BLaER1 treated with 17β-estradiol and CSF1 and Interleukin-3, amounts not matched to agents 10 nM and 100 nM (cell line): Measurements from ENCODE around the gene SCYL1.
A peak's percentile ranks its signal among the peaks of the same experiment; 100 is the strongest.

Source experiments
- H3K27ac ChIP-seq, 11 experiments: shearing (Covaris generic); formaldehyde crosslinking; 2 replicates each; pipeline ENCODE4 v1.8.1; 2022
- H3K27me3 ChIP-seq, 11 experiments: shearing (Covaris generic); formaldehyde crosslinking; 2 replicates each; pipeline ENCODE4 v1.8.1; 2022
- H3K36me3 ChIP-seq, 11 experiments: shearing (Covaris generic); formaldehyde crosslinking; 2 replicates each; pipeline ENCODE4 v1.8.1; 2022
- H3K4me1 ChIP-seq, 10 experiments: shearing (Covaris generic); formaldehyde crosslinking; 2 replicates each; pipeline ENCODE4 v1.8.1; 2022
- H3K4me2 ChIP-seq, 11 experiments: shearing (Covaris generic); formaldehyde crosslinking; 2 replicates each; pipeline ENCODE4 v1.8.1; 2022
- H3K4me3 ChIP-seq, 10 experiments: shearing (Covaris generic); formaldehyde crosslinking; 2 replicates each; pipeline ENCODE4 v1.8.1; 2022
- H3K9ac ChIP-seq, 11 experiments: shearing (Covaris generic); formaldehyde crosslinking; 2 replicates each; pipeline ENCODE4 v1.8.1; 2022
- H3K9me3 ChIP-seq, 11 experiments: shearing (Covaris generic); formaldehyde crosslinking; replicated peaks in 1 of 11; 2 replicates each; pipeline ENCODE4 v1.8.1; 2022
- H4K20me1 ChIP-seq, 11 experiments: shearing (Covaris generic); formaldehyde crosslinking; 2 replicates each; pipeline ENCODE4 v1.8.1; 2022
- Cebpa-rat ChIP-seq, 11 experiments: shearing (Covaris generic); IDR thresholded peaks; 2 replicates each; pipeline ENCODE4 v1.8.1; 2022

Gene SCYL1

GRCh38 chr11:65524741-65525545 is at the start of gene SCYL1:
TSS of gene SCYL1 (plus strand) at chr11:65525083. CDS start at chr11:65525154, 71 bp downstream.
- Histone ChIP-seq H3K36me3 (peaks cover 29 to 41% (median 38%) of the 10 kb centered on the region in 11 experiments), H3K9ac (peak within 1 kb of the TSS; percentile 93 to 99 (median 97)), H3K4me3 (peak within 1 kb of the TSS; percentile 89 to 98 (median 96)), H3K27me3 (no peaks in the 10 kb centered on the region), H4K20me1 (peaks cover 10 to 46% (median 30%) of the 10 kb centered on the region in 11 experiments; a peak in 18 of 22 replicates), H3K9me3 (no peaks in the 10 kb centered on the region), H3K27ac (peak within 1 kb of the TSS; percentile 86 to 94 (median 91)), H3K4me2 (peak within 1 kb of the TSS; percentile 94 to 100 (median 99)), H3K4me1 (peaks cover 46 to 75% (median 62%) of the 10 kb centered on the region in 10 experiments)
- no peak for TF ChIP-seq Cebpa-rat (IDR thresholded peaks at IDR 0.05)

GRCh38 chr11:65476632-65477148 is 48.2 kb upstream of the SCYL1 start:
- H3K36me3 ChIP-seq: no peaks in the 10 kb centered on the region
- no peaks in the 10 kb centered on the region for H3K27me3 ChIP-seq
- peak overlapping the region; percentile 84 to 99 (median 96) for H3K4me2 ChIP-seq
- H4K20me1 ChIP-seq: no peaks in the 10 kb centered on the region
- TF ChIP-seq Cebpa-rat (IDR thresholded peaks at IDR 0.05): no peak
- no peaks in the 10 kb centered on the region for H3K9me3 ChIP-seq
- H3K9ac ChIP-seq: peak overlapping the region; percentile 93 to 99 (median 97)
- H3K27ac ChIP-seq: peak overlapping the region; percentile 97 to 100 (median 99)
- H3K4me1 ChIP-seq: peaks cover 61 to 90% (median 77%) of the 10 kb centered on the region in 10 experiments
- peak overlapping the region; percentile 67 to 81 (median 70) for H3K4me3 ChIP-seq

- Histone ChIP-seq H3K4me1 (peaks cover 54 to 91% (median 77%) of the 10 kb centered on the region in 10 experiments), H3K36me3 (no peaks in the 10 kb centered on the region), H3K9ac (peak overlapping the region; percentile 93 to 99 (median 97)), H4K20me1 (no peaks in the 10 kb centered on the region), H3K27me3 (no peaks in the 10 kb centered on the region), H3K4me3 (peak overlapping the region; percentile 67 to 81 (median 70)), H3K4me2 (peak overlapping the region; percentile 84 to 99 (median 96)), H3K9me3 (no peaks in the 10 kb centered on the region), H3K27ac (peak overlapping the region; percentile 97 to 100 (median 99))
- TF ChIP-seq Cebpa-rat (IDR thresholded peaks at IDR 0.05): peak in 9 of 11 experiments; percentile 32 to 76 (median 58); a peak in 8 of 22 replicates
Observed at GRCh38 chr11:65477149-65477965, 47.5 kb upstream of the SCYL1 start.

GRCh38 chr11:65478388-65479183 is 46.3 kb upstream of the SCYL1 start:
- Histone ChIP-seq H3K4me3 (peak overlapping the region in 9 of 10 experiments; percentile 16 to 74 (median 69); a peak in 14 of 20 replicates), H3K4me1 (peaks cover 42 to 83% (median 69%) of the 10 kb centered on the region in 10 experiments), H3K9ac (peak overlapping the region; percentile 93 to 99 (median 97)), H3K27ac (peak overlapping the region; percentile 97 to 100 (median 99)), H3K4me2 (peak overlapping the region; percentile 84 to 99 (median 96)), H3K27me3 (no peaks in the 10 kb centered on the region), H3K9me3 (no peaks in the 10 kb centered on the region), H3K36me3 (no peaks in the 10 kb centered on the region), H4K20me1 (no peaks in the 10 kb centered on the region)
- TF ChIP-seq Cebpa-rat (IDR thresholded peaks at IDR 0.05): no peak

- H3K27ac ChIP-seq: peak overlapping the region; percentile 97 to 100 (median 99); a peak in 21 of 22 replicates
- H3K27me3 ChIP-seq: no peaks in the 10 kb centered on the region
- H3K9ac ChIP-seq: peak overlapping the region; percentile 93 to 99 (median 97)
- peak overlapping the region; percentile 84 to 99 (median 96) for H3K4me2 ChIP-seq
- H4K20me1 ChIP-seq: no peaks in the 10 kb centered on the region
- TF ChIP-seq Cebpa-rat (IDR thresholded peaks at IDR 0.05): no peak
- H3K9me3 ChIP-seq: no peaks in the 10 kb centered on the region
- H3K4me1 ChIP-seq: peaks cover 41 to 81% (median 71%) of the 10 kb centered on the region in 10 experiments
- H3K4me3 ChIP-seq: peak overlapping the region in 1 of 10 experiments; percentile 16; a peak in 1 of 20 replicates
- no peaks in the 10 kb centered on the region for H3K36me3 ChIP-seq
Observed at GRCh38 chr11:65479184-65480145, 45.4 kb upstream of the SCYL1 start.

GRCh38 chr11:65482306-65482850 is 42.5 kb upstream of the SCYL1 start:
- no peak overlapping the region for H3K9ac ChIP-seq
- H3K9me3 ChIP-seq: no peaks in the 10 kb centered on the region
- TF ChIP-seq Cebpa-rat (IDR thresholded peaks at IDR 0.05): no peak
- no peaks in the 10 kb centered on the region for H3K36me3 ChIP-seq
- H3K4me2 ChIP-seq: peak overlapping the region in 5 of 11 experiments; percentile 55 to 98 (median 64); a peak in 9 of 22 replicates
- H3K27me3 ChIP-seq: no peaks in the 10 kb centered on the region
- H3K27ac ChIP-seq: peak overlapping the region in 3 of 11 experiments; percentile 1 to 26 (median 5); a peak in 3 of 22 replicates
- no peak overlapping the region for H3K4me3 ChIP-seq
- H4K20me1 ChIP-seq: no peaks in the 10 kb centered on the region
- H3K4me1 ChIP-seq: peaks cover 53 to 92% (median 74%) of the 10 kb centered on the region in 10 experiments

GRCh38 chr11:65485920-65486219 is 39.0 kb upstream of the SCYL1 start:
- no peaks in the 10 kb centered on the region for H4K20me1 ChIP-seq
- peak overlapping the region in 9 of 11 experiments; percentile 22 to 97 (median 95); a peak in 18 of 22 replicates for H3K4me2 ChIP-seq
- H3K9me3 ChIP-seq: no peaks in the 10 kb centered on the region
- no peaks in the 10 kb centered on the region for H3K27me3 ChIP-seq
- TF ChIP-seq Cebpa-rat (IDR thresholded peaks at IDR 0.05): no peak
- no peak overlapping the region for H3K4me3 ChIP-seq
- H3K36me3 ChIP-seq: no peaks in the 10 kb centered on the region
- peaks cover 62 to 92% (median 76%) of the 10 kb centered on the region in 10 experiments for H3K4me1 ChIP-seq
- H3K9ac ChIP-seq: peak overlapping the region in 1 of 11 experiments; percentile 15; a peak in 2 of 22 replicates
- peak overlapping the region in 9 of 11 experiments; percentile 32 to 100 (median 100); a peak in 15 of 22 replicates for H3K27ac ChIP-seq
